GM23338 (cell line): Measurements from ENCODE around the gene MAP7D1. TPM values are rescaled to one million over a fixed set of nuclear protein-coding genes. Genes with fewer than 3 reads are reported as not detected.

Experiments used
- ATAC-seq: fragments of 200-7000 bp; cut with Tn5 transposase; 3 replicates; pipeline ENCODE4 v1.9.1; 2020
- DNase-seq: peaks from one replicate; pipeline ENCODE4 v3.0.0-alpha.2; 2015; ENCODE audit warnings: low spot score
- H2AFZ ChIP-seq: fragments of 200-600 bp; sonication (generic); 2 replicates; pipeline ENCODE4 v1.8.0; 2016; ENCODE audit warnings: antibody characterized with exemption, mild to moderate bottlenecking, moderate library complexity
- H3F3A ChIP-seq: fragments of 200-600 bp; sonication (generic); replicated peaks from 2 replicates; pipeline ENCODE4 v1.8.0; 2017; ENCODE audit warnings: antibody characterized with exemption, mixed run types, low read depth
- H3K27ac ChIP-seq: fragments of 200-600 bp; sonication (generic); 2 replicates; pipeline ENCODE4 v1.6.1; 2016; ENCODE audit warnings: low read depth
- H3K27me3 ChIP-seq: fragments of 200-600 bp; sonication (generic); 2 replicates; pipeline ENCODE4 v1.8.0; 2016; ENCODE audit warnings: mild to moderate bottlenecking, mixed run types, moderate library complexity; ENCODE audit not compliant: insufficient read depth
- H3K36me3 ChIP-seq: fragments of 200-600 bp; sonication (generic); 2 replicates; pipeline ENCODE4 v1.8.0; 2016; ENCODE audit warnings: mild to moderate bottlenecking; ENCODE audit not compliant: insufficient read depth
- H3K4me1 ChIP-seq: fragments of 200-600 bp; sonication (generic); 2 replicates; pipeline ENCODE4 v1.8.0; 2016; ENCODE audit warnings: mild to moderate bottlenecking, moderate library complexity; ENCODE audit not compliant: insufficient read depth
- H3K4me2 ChIP-seq: fragments of 200-600 bp; sonication (generic); 2 replicates; pipeline ENCODE4 v1.7.1; 2017; ENCODE audit warnings: mixed run types
- H3K4me3 ChIP-seq: fragments of 200-600 bp; sonication (generic); 2 replicates; pipeline ENCODE4 v1.6.1; 2016; ENCODE audit warnings: mixed run types
- H3K79me2 ChIP-seq: fragments of 200-600 bp; sonication (generic); replicated peaks from 2 replicates; pipeline ENCODE4 v1.8.0; 2017; ENCODE audit warnings: mild to moderate bottlenecking; ENCODE audit not compliant: insufficient read depth
- H3K9me2 ChIP-seq: fragments of 200-600 bp; sonication (generic); 2 replicates; pipeline ENCODE4 v1.8.0; 2017; ENCODE audit not compliant: insufficient read depth
- H4K20me1 ChIP-seq: fragments of 200-600 bp; sonication (generic); replicated peaks from 2 replicates; pipeline ENCODE4 v1.8.0; 2017; ENCODE audit warnings: mild to moderate bottlenecking; ENCODE audit not compliant: insufficient read depth
- H3K27ac Mint-ChIP-seq: 2 replicates; pipeline ENCODE4 v1.8.0; 2020; ENCODE audit warnings: inconsistent platforms, mild to moderate bottlenecking, moderate library complexity, mixed read lengths
- H3K27me3 Mint-ChIP-seq: 3 replicates; pipeline ENCODE4 v1.8.0; 2022; ENCODE audit warnings: low read depth, mild to moderate bottlenecking, moderate library complexity, mixed read lengths, inconsistent platforms; ENCODE audit not compliant: insufficient read depth, poor library complexity
- H3K36me3 Mint-ChIP-seq: 3 replicates; pipeline ENCODE4 v1.8.0; 2021; ENCODE audit warnings: low read depth, mild to moderate bottlenecking, inconsistent platforms, moderate library complexity, mixed read lengths
- H3K4me1 Mint-ChIP-seq: 3 replicates; pipeline ENCODE4 v1.8.0; 2020; ENCODE audit warnings: mild to moderate bottlenecking, inconsistent platforms, mixed read lengths
- H3K4me3 Mint-ChIP-seq: 3 replicates; pipeline ENCODE4 v1.8.0; 2021; ENCODE audit warnings: moderate library complexity, mild to moderate bottlenecking, inconsistent platforms, mixed read lengths
- H3K9me3 Mint-ChIP-seq: 3 replicates; pipeline ENCODE4 v1.8.0; 2020; ENCODE audit warnings: moderate library complexity, mild to moderate bottlenecking, inconsistent platforms, mixed read lengths
- CREB1 ChIP-seq: fragments of 250-450 bp; sonication (Bioruptor Pico); IDR thresholded peaks from 2 replicates; pipeline ENCODE4 v1.5.0; 2020; ENCODE audit warnings: low read depth, mild to moderate bottlenecking, moderate library complexity
- CTCF ChIP-seq, 2 experiments: fragments of 200-600 bp in 1 of 2; sonication (generic) in 1 of 2; conservative IDR thresholded peaks; 2 replicates each; pipeline versions ENCODE4 v1.5.1 to v1.6.1; 2016 to 2017; ENCODE audit warnings: antibody characterized with exemption in 2 of 2, low read depth in 2 of 2, mild to moderate bottlenecking in 2 of 2, moderate library complexity in 1 of 2
- EZH2 ChIP-seq: fragments of 200-600 bp; sonication (generic); IDR thresholded peaks from one replicate; pipeline ENCODE4 v1.8.0; 2017; ENCODE audit warnings: antibody characterized with exemption, mild to moderate bottlenecking, low read depth; ENCODE audit not compliant: unreplicated experiment
- EZH2phosphoT487 ChIP-seq: fragments of 200-600 bp; sonication (generic); IDR thresholded peaks from one replicate; pipeline ENCODE4 v1.8.1; 2018; ENCODE audit warnings: antibody characterized with exemption; ENCODE audit not compliant: unreplicated experiment
- JUNB ChIP-seq: IDR thresholded peaks from one replicate; pipeline ENCODE4 v1.6.1; 2016; ENCODE audit warnings: antibody characterized with exemption; ENCODE audit not compliant: unreplicated experiment
- NANOG ChIP-seq: IDR thresholded peaks from 2 replicates; pipeline ENCODE4 v1.6.1; 2016; ENCODE audit warnings: antibody characterized with exemption, borderline replicate concordance
- POLR2AphosphoS5 ChIP-seq: IDR thresholded peaks from 2 replicates; pipeline ENCODE4 v1.6.1; 2016; ENCODE audit warnings: antibody characterized with exemption, low read depth
- STAT1 ChIP-seq: IDR thresholded peaks from one replicate; pipeline ENCODE4 v1.6.1; 2016; ENCODE audit warnings: antibody characterized with exemption; ENCODE audit not compliant: unreplicated experiment
- ZNF114 ChIP-seq: fragments of 250-450 bp; sonication (Bioruptor Pico); IDR thresholded peaks from 2 replicates; pipeline ENCODE4 v1.5.0; 2020; ENCODE audit warnings: mild to moderate bottlenecking, moderate library complexity
- ZNF331 ChIP-seq: fragments of 250-450 bp; sonication (Bioruptor Pico); IDR thresholded peaks from 2 replicates; pipeline ENCODE4 v1.5.0; 2020; ENCODE audit warnings: low read depth, mild to moderate bottlenecking, moderate library complexity
- ZNF462 ChIP-seq: fragments of 250-450 bp; sonication (Bioruptor Pico); IDR thresholded peaks from 2 replicates; pipeline ENCODE4 v1.5.0; 2020; ENCODE audit warnings: mild to moderate bottlenecking, moderate library complexity
- polyA plus RNA-seq: library from polyadenylated mRNA; unstranded; fragments of >200 nt; fragmentation: Nextera tagmentation; extraction: Ambion mirVana; gene quantifications from 2 replicates; pipeline ENCODE4 v1.2.1, GENCODE V29; 2016
- total RNA-seq: library from RNA; depleted of rRNA; stranded (reverse); fragments of >200 nt; shearing (Covaris generic); gene quantifications from 2 replicates; pipeline ENCODE4 v1.2.3, GENCODE V29; 2014
- TF ChIP-seq, protein P1 (sequence below): IDR thresholded peaks from 2 replicates; pipeline ENCODE4 v1.6.1; 2016; ENCODE audit warnings: antibody characterized with exemption
- TF ChIP-seq, protein P2 (sequence below): IDR thresholded peaks from one replicate; pipeline ENCODE4 v1.6.1; 2018; ENCODE audit warnings: antibody characterized with exemption; ENCODE audit not compliant: unreplicated experiment

MAP7D1 gene
- total and polyA plus RNA-seq, 2 experiments from 2014 or later = 13.8 to 59.8 TPM

DNA sequence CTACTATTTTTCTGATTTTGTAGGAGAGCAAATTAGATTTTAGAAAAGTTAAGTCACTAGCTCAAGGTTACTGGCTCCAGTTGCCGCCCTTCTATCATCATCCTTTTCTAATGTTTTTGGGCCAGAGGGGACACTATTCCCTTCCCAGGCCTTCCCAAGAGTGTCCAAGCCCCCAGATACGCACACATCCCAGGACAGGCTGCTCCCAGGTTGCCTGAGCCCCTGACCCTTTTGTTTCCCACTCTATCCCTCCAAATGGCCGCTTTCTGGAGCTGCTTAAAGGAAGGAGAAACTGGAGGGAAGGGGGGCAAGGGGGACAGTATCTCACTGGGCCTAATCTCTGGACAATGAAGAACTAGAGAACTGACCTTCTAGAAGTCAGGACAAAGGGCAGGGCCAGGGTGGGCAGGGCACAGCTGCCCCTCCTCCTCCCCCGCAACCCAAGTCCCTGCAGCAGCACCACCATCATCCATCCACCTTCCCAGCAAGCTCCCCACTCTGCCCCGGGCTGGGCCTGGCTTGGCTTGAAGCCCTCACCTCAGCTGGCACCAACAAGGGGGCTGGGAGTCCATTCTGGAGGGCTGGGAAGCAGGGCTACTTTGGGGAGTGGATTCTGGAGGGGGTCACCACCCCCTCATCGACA is 1.1 kb upstream of the MAP7D1 start:
- no peak overlapping the region for H3K27ac ChIP-seq
- peaks cover 45% of the 10 kb centered on the region for H3K27me3 Mint-ChIP-seq
- H3K4me2 ChIP-seq = peak overlapping the region; percentile 98
- H2AFZ ChIP-seq = no peak overlapping the region
- TF ChIP-seq EZH2phosphoT487 (no peak), STAT1 (no peak), ZNF114 (CRISPR knock-in tag) (no peak), EZH2 (no peak), NANOG (no peak), ZNF331 (CRISPR knock-in tag) (no peak), POLR2AphosphoS5 (no peak), CREB1 (CRISPR knock-in tag) (no peak), CTCF (conservative IDR thresholded peaks at IDR 0.05; ENCODE audit: low read depth in 2 of 2) (no peak), JUNB (no peak), ZNF462 (no peak)
- TF ChIP-seq, protein P1, sequence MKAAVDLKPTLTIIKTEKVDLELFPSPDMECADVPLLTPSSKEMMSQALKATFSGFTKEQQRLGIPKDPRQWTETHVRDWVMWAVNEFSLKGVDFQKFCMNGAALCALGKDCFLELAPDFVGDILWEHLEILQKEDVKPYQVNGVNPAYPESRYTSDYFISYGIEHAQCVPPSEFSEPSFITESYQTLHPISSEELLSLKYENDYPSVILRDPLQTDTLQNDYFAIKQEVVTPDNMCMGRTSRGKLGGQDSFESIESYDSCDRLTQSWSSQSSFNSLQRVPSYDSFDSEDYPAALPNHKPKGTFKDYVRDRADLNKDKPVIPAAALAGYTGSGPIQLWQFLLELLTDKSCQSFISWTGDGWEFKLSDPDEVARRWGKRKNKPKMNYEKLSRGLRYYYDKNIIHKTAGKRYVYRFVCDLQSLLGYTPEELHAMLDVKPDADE = no peak
- TF ChIP-seq, protein P2, sequence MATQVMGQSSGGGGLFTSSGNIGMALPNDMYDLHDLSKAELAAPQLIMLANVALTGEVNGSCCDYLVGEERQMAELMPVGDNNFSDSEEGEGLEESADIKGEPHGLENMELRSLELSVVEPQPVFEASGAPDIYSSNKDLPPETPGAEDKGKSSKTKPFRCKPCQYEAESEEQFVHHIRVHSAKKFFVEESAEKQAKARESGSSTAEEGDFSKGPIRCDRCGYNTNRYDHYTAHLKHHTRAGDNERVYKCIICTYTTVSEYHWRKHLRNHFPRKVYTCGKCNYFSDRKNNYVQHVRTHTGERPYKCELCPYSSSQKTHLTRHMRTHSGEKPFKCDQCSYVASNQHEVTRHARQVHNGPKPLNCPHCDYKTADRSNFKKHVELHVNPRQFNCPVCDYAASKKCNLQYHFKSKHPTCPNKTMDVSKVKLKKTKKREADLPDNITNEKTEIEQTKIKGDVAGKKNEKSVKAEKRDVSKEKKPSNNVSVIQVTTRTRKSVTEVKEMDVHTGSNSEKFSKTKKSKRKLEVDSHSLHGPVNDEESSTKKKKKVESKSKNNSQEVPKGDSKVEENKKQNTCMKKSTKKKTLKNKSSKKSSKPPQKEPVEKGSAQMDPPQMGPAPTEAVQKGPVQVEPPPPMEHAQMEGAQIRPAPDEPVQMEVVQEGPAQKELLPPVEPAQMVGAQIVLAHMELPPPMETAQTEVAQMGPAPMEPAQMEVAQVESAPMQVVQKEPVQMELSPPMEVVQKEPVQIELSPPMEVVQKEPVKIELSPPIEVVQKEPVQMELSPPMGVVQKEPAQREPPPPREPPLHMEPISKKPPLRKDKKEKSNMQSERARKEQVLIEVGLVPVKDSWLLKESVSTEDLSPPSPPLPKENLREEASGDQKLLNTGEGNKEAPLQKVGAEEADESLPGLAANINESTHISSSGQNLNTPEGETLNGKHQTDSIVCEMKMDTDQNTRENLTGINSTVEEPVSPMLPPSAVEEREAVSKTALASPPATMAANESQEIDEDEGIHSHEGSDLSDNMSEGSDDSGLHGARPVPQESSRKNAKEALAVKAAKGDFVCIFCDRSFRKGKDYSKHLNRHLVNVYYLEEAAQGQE = no peak
- H3K4me3 ChIP-seq = peak overlapping the region; percentile 94
- no peak overlapping the region; the same call in 1 of the 2 replicates for H3K27ac Mint-ChIP-seq
- peaks cover 14% of the 10 kb centered on the region for H3K79me2 ChIP-seq
- no peaks in the 10 kb centered on the region for H3K36me3 ChIP-seq
- no peaks in the 10 kb centered on the region; the same call in 1 of the 2 replicates for H4K20me1 ChIP-seq
- peaks cover 39% of the 10 kb centered on the region for H3K4me1 ChIP-seq
- DNase-seq (peak; percentile 48), ATAC-seq (peak; percentile 3)
- peak overlapping the region; percentile 72 for H3K4me3 Mint-ChIP-seq
- H3F3A ChIP-seq = no peaks in the 10 kb centered on the region
- H3K9me2 ChIP-seq = no peaks in the 10 kb centered on the region
- H3K27me3 ChIP-seq = peaks cover 57% of the 10 kb centered on the region
- H3K36me3 Mint-ChIP-seq = peaks cover 8% of the 10 kb centered on the region
- no peaks in the 10 kb centered on the region for H3K9me3 Mint-ChIP-seq
- H3K4me1 Mint-ChIP-seq = peaks cover 48% of the 10 kb centered on the region
